ENCODE data around the gene KLHL40. TPM values are rescaled to one million over a fixed set of nuclear protein-coding genes. Genes with fewer than 3 reads are reported as not detected.

KLHL40 gene
- total and polyA plus RNA-seq, 11 donors, result 0.19 to 6.8 (median 0.73) TPM; not detected in 1

GRCh38 chr3:42701371-42702065 is 16.2 kb downstream of the KLHL40 start:
- Histone ChIP-seq H3K27ac (peak overlapping the region; percentile 85 to 99 (median 96)), H3K9me3 (no peaks in the 10 kb centered on the region), H3K4me1 (peaks cover 0 to 62% (median 6%) of the 10 kb centered on the region in 12 donors), H3K27me3 (no peaks in the 10 kb centered on the region), H3K36me3 (peaks cover 0 to 7% (median 0%) of the 10 kb centered on the region in 9 donors), H3K4me3 (peak overlapping the region; percentile 23 to 67 (median 54))
- intact Hi-C loops (cut with DNase I), result loop anchor here in 9 of 10 donors (1.0 to 5.0 kb wide), 11 partner anchors 19 to 44 kb away; no protein-coding TSS in a partner anchor
- WGBS, 4 donors, result 15 to 29% (median 17%) methylated on average over 10 to 15 of the region's 15 CpGs
- DNase-seq, result peak; percentile 85 to 90 (median 86)
- peak; percentile 75 to 81 (median 80) for ATAC-seq
- TF ChIP-seq, protein P1, sequence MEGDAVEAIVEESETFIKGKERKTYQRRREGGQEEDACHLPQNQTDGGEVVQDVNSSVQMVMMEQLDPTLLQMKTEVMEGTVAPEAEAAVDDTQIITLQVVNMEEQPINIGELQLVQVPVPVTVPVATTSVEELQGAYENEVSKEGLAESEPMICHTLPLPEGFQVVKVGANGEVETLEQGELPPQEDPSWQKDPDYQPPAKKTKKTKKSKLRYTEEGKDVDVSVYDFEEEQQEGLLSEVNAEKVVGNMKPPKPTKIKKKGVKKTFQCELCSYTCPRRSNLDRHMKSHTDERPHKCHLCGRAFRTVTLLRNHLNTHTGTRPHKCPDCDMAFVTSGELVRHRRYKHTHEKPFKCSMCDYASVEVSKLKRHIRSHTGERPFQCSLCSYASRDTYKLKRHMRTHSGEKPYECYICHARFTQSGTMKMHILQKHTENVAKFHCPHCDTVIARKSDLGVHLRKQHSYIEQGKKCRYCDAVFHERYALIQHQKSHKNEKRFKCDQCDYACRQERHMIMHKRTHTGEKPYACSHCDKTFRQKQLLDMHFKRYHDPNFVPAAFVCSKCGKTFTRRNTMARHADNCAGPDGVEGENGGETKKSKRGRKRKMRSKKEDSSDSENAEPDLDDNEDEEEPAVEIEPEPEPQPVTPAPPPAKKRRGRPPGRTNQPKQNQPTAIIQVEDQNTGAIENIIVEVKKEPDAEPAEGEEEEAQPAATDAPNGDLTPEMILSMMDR (IDR thresholded peaks at IDR 0.05), result peak in 2 of 12 donors; percentile 24 to 28
- peak; percentile 1 to 79 for TF ChIP-seq POLR2A (IDR thresholded peaks at IDR 0.05)

DNA sequence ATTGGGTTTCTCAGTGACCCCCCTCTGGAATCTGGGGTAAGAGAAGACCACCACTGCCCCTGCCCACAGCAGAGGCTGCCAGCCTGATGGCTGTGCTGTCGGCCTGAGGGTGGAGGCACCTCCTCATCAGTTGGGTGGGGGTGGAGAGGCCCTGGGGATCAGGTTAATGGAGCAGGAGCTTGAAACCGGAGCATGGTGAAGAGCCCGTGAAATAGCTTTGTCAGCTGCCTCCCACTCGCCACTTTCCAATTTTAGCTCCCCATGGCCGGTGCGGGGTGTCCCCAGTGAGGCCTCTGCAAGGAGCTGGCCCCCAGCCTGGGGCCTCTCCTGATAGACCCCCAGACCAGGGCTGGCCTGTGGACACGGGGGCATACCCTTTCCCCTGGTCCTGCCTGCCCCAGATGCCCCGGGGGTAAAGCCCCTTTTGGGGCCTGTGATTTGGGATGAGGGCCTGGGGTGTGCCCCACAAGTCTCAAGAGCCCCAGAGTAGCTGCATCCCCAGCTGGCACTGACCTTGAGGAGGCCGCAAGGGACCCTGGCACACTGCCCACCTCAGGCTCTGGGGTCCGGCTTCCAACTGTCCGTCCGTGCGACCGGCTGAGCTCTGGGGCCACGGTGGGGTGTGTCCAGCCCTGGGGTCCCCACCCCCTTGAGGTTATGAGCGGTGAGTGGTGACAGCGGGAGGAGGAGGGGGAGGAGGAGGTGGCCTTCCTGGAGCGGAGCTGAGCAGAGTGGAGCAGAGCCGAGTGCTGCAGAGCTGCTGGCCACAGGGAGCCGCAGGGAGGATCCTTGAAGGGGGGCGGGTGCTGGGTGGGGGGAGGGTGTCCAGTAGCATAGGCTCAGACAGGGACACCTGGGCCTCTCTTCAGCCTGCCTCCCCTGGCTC is 17.0 kb downstream of the KLHL40 start, which contains the start of gene HHATL:
HHATL (minus strand) TSS at position 733 of the 886 bp plus-strand sequence. CDS start 1,972 bp downstream, outside the sequence.
- peak; percentile 80 to 89 (median 83) for DNase-seq
- peak; percentile 70 to 82 (median 77) for ATAC-seq
- Histone ChIP-seq H3K9me3 (no peaks in the 10 kb centered on the region), H3K4me1 (peaks cover 0 to 54% (median 3%) of the 10 kb centered on the region in 12 donors), H3K27ac (peak within 1 kb of the TSS; percentile 85 to 99 (median 96)), H3K36me3 (peaks cover 0 to 3% (median 0%) of the 10 kb centered on the region in 9 donors), H3K27me3 (no peaks in the 10 kb centered on the region), H3K4me3 (peak within 1 kb of the TSS; percentile 7 to 67 (median 54))
- TF ChIP-seq, protein P1 (IDR thresholded peaks at IDR 0.05), result no peak
- TF ChIP-seq POLR2A (IDR thresholded peaks at IDR 0.05), result peak in 1 of 2 donors; percentile 63
- intact Hi-C loops (cut with DNase I), result loop anchor here in 9 of 10 donors (1.0 to 5.0 kb wide), 10 partner anchors 18 to 45 kb away; no protein-coding TSS in a partner anchor
- 26 to 34% (median 27%) methylated on average over 8 to 21 of the region's 21 CpGs; no CpG with 5 or more reads in 1 of the 4 donors for WGBS, 4 donors

DNA sequence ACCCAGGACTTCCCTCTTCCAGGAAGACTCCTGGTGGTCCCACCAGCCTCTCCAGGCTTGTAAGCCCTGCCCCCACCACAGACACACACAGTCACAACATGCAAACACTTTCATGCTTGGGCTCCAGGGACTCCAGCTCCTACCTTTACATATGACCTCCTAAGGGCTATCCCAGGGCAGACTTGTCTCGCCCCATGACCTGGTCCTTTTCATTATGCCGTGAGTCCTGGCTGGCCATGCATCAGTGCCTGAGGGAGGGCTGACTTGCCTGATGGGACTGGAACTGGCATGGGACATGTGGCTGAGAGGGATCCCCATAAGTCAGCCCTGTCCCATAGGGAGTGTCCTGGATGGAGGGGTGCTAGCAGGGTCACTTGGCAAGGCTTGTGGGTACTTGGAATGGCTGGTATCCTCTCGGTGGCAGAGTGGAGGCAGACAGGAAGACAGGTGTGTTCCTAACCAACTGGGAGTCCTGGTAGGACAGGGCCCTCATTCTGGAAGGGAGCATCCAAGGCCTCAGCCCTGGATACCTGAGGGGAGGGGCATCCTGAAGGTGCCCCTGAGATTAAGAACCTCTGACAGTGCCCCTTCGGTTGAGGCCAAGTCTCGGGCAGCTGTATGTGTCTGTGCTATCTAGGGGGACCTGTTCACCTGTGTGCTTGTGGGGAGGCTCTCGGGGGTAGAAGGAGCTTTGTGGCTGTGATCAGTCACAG is 17.8 kb downstream of the KLHL40 start:
- DNase-seq (peak in 1 of 5 donors; percentile 10), ATAC-seq (no peak)
- H3K27ac ChIP-seq, result peak overlapping the region in 11 of 12 donors; percentile 78 to 99 (median 95)
- no peaks in the 10 kb centered on the region for H3K27me3 ChIP-seq
- H3K9me3 ChIP-seq, result no peaks in the 10 kb centered on the region
- intact Hi-C loops (cut with DNase I), result loop anchor here in 9 of 10 donors (1.0 to 5.0 kb wide), 10 partner anchors 18 to 46 kb away; no protein-coding TSS in a partner anchor
- TF ChIP-seq, protein P1 (IDR thresholded peaks at IDR 0.05), result no peak
- TF ChIP-seq POLR2A (IDR thresholded peaks at IDR 0.05), result no peak
- no peak overlapping the region for H3K4me3 ChIP-seq
- peaks cover 0 to 46% (median 3%) of the 10 kb centered on the region in 12 donors for H3K4me1 ChIP-seq
- H3K36me3 ChIP-seq, result no peaks in the 10 kb centered on the region
- WGBS, 4 donors, result 46 to 82% (median 62%) methylated on average over 4 to 6 of the region's 6 CpGs

Measured in heart left ventricle (tissue), 16 donors.